Activated CD4-positive, alpha-beta T cell treated with anti-CD3 and anti-CD28 coated beads for 24 hours (primary cell): Measurements from ENCODE around the gene NKIRAS2.

Experiments used
- DNase-seq, 2 donors: peaks; one replicate each; pipeline ENCODE4 v3.0.0-alpha.2; 2020; ENCODE audit warnings: low read depth in 2 of 2

Gene NKIRAS2

DNA sequence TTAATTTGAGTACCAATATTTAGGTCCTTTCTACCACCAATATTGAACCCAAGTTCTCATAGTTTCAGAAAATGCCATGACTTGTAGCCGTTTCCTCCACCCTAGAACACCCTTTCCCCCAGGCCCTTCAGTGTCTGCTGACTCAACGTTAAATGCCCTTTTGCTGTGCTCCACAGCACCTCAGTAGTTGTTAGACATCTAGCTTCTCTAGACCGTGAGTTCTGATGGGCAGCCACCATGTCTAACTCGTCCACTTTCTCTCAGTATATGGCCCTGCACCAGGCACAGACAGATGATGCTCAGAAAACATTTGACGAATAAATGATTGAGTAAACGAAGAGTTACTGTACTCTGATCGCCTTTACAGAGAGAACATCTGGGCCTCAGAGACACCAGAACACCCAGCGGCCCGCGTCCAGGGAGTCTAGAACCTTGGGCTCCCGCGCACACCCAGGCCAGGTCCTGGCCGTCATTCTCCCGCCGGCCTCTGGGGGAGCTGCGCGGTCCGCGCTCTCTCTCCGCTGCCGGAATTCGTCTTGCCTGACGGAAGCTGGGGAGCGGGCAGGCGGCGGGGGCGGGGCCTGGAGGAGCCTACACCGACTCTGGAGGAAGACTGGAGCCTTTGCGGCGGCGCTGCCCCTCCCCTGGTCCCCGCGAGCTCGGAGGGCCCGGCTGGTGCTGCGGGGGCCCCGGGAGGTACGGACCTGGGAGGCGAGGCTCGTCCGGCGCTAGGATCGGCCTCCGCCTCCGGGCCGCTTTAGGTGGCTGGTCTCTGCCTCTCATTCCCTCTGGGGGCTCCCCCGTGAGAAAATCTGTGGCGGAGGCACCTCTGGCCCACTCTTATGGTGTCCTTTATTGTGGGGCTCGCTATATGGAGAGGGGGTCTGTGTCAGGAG, at the start of gene NKIRAS2:
Gene NKIRAS2, plus strand, starts transcription at position 582 of the 896 bp plus-strand sequence. CDS start 1,488 bp downstream, outside the sequence.
- DNase-seq: peak; percentile 92

- no peak for DNase-seq
Measured at GRCh38 chr17:41970901-41971331, 49.0 kb upstream of the NKIRAS2 start.

- no peak for DNase-seq
Measured at GRCh38 chr17:41971721-41972523, 48.0 kb upstream of the NKIRAS2 start.

- no peak for DNase-seq
Measured at GRCh38 chr17:41972571-41973407, 47.1 kb upstream of the NKIRAS2 start.

DNA sequence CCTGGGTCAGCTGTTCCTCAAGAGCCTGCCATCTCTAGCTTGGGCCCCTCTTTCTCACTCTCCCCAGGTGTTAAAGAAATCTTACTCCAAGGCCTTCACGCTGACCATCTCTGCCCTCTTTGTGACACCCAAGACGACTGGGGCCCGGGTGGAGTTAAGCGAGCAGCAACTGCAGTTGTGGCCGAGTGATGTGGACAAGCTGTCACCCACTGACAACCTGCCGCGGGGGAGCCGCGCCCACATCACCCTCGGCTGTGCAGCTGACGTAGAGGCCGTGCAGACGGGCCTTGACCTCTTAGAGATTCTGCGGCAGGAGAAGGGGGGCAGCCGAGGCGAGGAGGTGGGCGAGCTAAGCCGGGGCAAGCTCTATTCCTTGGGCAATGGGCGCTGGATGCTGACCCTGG, 46.5 kb upstream of the NKIRAS2 start:
- DNase-seq: no peak

GRCh38 chr17:41974031-41974430, 45.9 kb upstream of the NKIRAS2 start:
- DNase-seq: no peak

DNA sequence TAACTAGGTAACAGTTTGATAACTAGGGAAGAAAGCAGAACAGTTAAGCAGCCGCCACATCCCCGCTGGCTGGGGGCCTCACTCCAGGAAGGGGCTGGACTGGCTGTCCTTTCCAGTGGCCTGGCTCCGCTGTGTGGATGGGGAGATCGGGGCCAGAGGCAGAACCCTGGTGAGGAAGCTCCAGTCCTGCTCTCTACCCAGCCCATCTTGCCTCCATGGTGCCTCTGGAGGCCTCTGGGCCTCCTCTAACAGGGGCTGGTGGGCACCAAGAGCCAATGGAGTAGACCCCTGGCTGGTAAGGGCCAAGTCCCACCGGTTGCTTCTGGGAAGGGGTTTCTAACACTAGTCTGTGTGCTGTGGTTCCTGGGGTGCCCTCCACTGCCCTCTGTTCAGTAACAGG, 45.2 kb upstream of the NKIRAS2 start:
- no peak for DNase-seq

- no peak for DNase-seq
Measured at GRCh38 chr17:41975099-41976083, 44.5 kb upstream of the NKIRAS2 start.

DNA sequence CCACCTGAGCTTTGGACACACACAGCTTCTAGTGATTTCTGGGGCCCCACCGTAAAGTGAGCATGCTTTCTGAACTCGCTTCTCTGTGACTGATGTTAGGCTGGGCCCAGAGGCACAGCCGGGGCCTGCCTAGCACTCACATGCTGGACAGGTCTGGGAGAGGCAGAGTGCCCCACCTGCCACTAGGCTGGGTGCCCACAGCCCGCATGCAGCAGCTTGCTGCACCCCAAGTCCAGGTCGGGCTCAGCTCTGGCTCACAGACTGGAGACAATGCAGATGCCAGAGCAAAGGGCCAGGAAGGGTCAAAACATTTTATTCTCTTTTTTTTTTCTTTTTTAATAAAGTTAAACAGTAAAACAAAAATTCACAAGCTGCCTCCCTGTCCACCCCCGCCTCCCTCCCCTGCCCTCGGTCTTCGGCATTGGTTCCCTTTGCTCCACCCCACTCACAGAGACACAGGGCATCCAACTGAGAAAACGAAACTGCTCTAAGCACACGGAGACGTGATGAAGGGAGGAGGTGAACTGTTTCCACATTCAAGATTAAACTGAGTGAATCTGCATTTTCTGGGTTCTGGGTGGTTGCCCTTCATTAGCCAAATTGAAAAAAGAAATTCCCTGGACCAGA, 43.6 kb upstream of the NKIRAS2 start:
- no peak for DNase-seq

DNA sequence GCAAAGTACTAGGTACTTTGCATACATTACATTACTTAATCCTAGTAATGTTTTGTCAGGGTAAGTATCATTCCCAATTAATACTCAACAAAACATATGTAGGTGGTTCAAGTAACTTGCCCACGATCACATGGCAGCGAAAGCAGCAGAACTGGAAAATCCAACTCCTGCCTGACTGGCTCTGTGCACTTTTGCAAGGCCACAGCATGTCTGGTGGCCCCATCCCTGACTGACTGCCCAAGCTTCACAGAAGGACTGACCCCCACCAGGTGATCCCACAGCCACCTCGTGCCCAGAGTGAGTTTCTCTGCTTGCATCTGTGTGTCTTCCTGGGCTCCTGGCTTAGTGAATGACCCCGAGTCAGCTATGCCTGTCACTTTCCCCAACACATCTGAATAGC, 41.9 kb upstream of the NKIRAS2 start:
- DNase-seq: no peak

GRCh38 chr17:41982026-41982760, 37.7 kb upstream of the NKIRAS2 start:
- no peak for DNase-seq

GRCh38 chr17:41984454-41984853, 35.4 kb upstream of the NKIRAS2 start:
- no peak for DNase-seq

GRCh38 chr17:41985919-41986318, 34.0 kb upstream of the NKIRAS2 start:
- DNase-seq: no peak

DNA sequence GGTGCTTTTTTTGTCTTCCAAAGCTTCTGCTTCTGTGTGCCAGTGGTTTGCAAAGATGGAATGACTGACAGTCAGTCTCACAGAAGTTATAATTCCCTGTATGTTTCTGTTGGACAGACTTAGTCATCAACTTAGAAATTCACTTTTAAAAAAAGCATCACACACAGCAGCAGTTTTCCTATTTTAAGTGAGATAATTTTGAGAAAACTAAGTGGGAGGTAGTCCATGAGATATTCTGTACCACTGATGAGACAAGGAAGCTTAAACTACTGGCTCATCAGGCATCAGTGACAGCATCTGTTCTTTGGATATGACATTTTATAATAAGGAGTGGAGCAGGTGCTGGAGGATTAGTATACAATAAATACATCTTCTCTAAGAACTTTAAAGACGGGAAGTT, 33.3 kb upstream of the NKIRAS2 start:
- DNase-seq: no peak

- DNase-seq: no peak
Measured at GRCh38 chr17:41987642-41988041, 32.2 kb upstream of the NKIRAS2 start.

GRCh38 chr17:41988418-41988817, 31.5 kb upstream of the NKIRAS2 start:
- no peak for DNase-seq

- DNase-seq: no peak
Measured at GRCh38 chr17:41989702-41990419, 30.0 kb upstream of the NKIRAS2 start.

GRCh38 chr17:41992576-41992975, 27.3 kb upstream of the NKIRAS2 start:
- no peak for DNase-seq

DNA sequence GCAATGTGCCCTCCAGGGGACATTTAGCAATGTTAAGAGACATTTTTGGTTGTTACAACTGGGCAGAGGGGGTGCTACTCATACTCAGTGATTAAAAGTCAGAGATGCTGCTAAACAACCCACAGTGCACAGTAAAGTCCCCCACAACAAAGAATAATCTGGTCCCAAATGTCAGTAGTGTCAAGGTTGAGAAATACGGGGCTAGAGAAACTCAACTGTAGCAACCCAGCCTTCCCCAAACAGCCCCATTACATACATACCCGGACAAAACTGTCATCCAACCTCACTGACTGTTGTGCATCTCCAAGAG, 23.1 kb upstream of the NKIRAS2 start:
- DNase-seq: no peak
